ENCODE measurements around the gene SEPTIN3.

DNA sequence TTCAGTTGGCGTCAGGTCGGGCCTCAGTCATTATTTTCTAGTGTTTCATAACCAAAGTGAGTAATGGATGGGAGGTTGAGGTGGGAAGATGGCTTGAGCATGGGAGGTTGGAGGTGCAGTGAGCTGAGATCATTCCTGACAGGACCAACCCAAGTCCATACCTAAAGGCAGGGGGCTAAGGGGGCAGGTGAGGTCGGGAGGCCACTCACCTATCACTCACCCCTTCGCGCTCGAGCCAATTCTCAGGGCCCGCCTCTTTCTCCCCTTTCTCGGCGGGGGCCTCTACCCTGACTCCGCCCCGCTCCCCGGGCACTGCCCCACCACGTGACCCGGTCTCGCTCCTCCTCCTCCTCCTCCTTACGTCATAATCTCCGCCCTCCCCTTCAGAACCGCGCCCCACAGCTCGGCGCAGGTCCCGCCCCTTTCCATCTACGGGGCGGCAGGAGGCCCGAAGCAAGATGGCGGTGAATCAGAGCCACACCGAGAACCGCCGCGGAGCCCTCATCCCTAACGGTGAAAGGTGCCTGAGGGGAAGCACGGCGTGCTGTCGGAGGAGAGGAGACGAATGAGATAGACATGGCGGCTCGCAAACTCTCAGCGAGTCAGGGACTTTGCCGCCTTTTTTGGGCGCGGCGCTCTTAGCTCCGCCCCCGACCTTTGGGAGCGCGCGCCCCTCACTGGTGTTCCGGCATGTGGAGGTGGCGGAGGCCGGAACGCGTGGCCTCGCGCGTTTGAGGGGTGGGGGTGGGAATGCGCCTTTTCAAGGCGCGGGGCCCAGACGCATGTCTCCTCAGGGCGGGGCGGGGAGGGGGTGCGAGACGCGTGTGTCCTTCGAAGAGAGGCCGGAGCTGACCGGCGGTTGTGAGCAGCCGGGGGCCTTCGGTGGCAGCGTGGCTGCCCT lies 29.4 kb downstream of the SEPTIN3 start, which contains the start of gene WBP2NL:
- TF ChIP-seq, protein P1, sequence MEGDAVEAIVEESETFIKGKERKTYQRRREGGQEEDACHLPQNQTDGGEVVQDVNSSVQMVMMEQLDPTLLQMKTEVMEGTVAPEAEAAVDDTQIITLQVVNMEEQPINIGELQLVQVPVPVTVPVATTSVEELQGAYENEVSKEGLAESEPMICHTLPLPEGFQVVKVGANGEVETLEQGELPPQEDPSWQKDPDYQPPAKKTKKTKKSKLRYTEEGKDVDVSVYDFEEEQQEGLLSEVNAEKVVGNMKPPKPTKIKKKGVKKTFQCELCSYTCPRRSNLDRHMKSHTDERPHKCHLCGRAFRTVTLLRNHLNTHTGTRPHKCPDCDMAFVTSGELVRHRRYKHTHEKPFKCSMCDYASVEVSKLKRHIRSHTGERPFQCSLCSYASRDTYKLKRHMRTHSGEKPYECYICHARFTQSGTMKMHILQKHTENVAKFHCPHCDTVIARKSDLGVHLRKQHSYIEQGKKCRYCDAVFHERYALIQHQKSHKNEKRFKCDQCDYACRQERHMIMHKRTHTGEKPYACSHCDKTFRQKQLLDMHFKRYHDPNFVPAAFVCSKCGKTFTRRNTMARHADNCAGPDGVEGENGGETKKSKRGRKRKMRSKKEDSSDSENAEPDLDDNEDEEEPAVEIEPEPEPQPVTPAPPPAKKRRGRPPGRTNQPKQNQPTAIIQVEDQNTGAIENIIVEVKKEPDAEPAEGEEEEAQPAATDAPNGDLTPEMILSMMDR (IDR thresholded peaks at IDR 0.05), result no peak
- no peak for TF ChIP-seq POLR2A (IDR thresholded peaks at IDR 0.05)
